Smooth muscle cell (in vitro differentiated cells): ENCODE data around the gene DENND1A. TPM values are rescaled to one million over a fixed set of nuclear protein-coding genes. Genes with fewer than 3 reads are reported as not detected.
A peak's percentile ranks its signal among the peaks of the same experiment; 100 is the strongest.

Experiments used
- DNase-seq: peaks from one replicate; lab custom pipeline; 2025; ENCODE audit not compliant: unreplicated experiment; lab: John Stamatoyannopoulos, UW
- H2AFZ ChIP-seq: fragments of 200-600 bp; sonication (generic); 2 replicates; pipeline ENCODE4 v1.6.0; 2016; ENCODE audit warnings: antibody characterized with exemption, low read depth, mild to moderate bottlenecking
- H3F3A ChIP-seq: fragments of 200-600 bp; sonication (generic); 2 replicates; pipeline ENCODE4 v1.6.0; 2017; ENCODE audit warnings: antibody characterized with exemption, low read depth
- H3K27ac ChIP-seq: fragments of 200-600 bp; sonication (generic); 2 replicates; pipeline ENCODE4 v1.5.1; 2016; ENCODE audit warnings: low read depth, mild to moderate bottlenecking
- H3K27me3 ChIP-seq: fragments of 200-600 bp; sonication (generic); 2 replicates; pipeline ENCODE4 v1.6.1; 2016; ENCODE audit warnings: low read depth, mild to moderate bottlenecking
- H3K36me3 ChIP-seq: fragments of 200-600 bp; sonication (generic); 2 replicates; pipeline ENCODE4 v1.5.1; 2016; ENCODE audit warnings: low read depth
- H3K4me1 ChIP-seq: fragments of 200-600 bp; sonication (generic); 2 replicates; pipeline ENCODE4 v1.5.1; 2016; ENCODE audit warnings: low read depth
- H3K4me2 ChIP-seq: fragments of 200-600 bp; sonication (generic); 2 replicates; pipeline ENCODE4 v1.6.0; 2016; ENCODE audit warnings: mild to moderate bottlenecking
- H3K4me3 ChIP-seq: fragments of 200-600 bp; sonication (generic); 2 replicates; pipeline ENCODE4 v1.5.1; 2016; ENCODE audit warnings: mild to moderate bottlenecking
- H3K79me2 ChIP-seq: fragments of 200-600 bp; sonication (generic); 2 replicates; pipeline ENCODE4 v1.6.0; 2016; ENCODE audit warnings: low read depth, mild to moderate bottlenecking
- H3K9ac ChIP-seq: fragments of 200-600 bp; sonication (generic); 2 replicates; pipeline ENCODE4 v1.6.0; 2016; ENCODE audit warnings: low read depth
- H3K9me3 ChIP-seq: fragments of 200-600 bp; sonication (generic); replicated peaks from 2 replicates; pipeline ENCODE4 v1.5.1; 2016; ENCODE audit warnings: low read depth
- H4K20me1 ChIP-seq: fragments of 200-600 bp; sonication (generic); 2 replicates; pipeline ENCODE4 v1.6.0; 2016; ENCODE audit warnings: low read depth
- WGBS: methylation state at CpG from one replicate; pipeline ENCODE4 v1.1.7; 2016; ENCODE audit warnings: low lambda C conversion rate; 5-methylcytosine and 5-hydroxymethylcytosine counted together
- polyA plus RNA-seq: library from polyadenylated mRNA; unstranded; fragments of >200 nt; fragmentation: Nextera tagmentation; extraction: Ambion mirVana; gene quantifications from 2 replicates; pipeline ENCODE4 v1.2.1, GENCODE V29; 2016
- total RNA-seq: library from RNA; depleted of rRNA; stranded (reverse); fragments of >200 nt; gene quantifications from 2 replicates; pipeline ENCODE4 v1.2.3, GENCODE V29; 2014
- TF ChIP-seq, protein P1 (sequence below): fragments of 200-600 bp; sonication (generic); IDR thresholded peaks from 2 replicates; pipeline ENCODE4 v1.5.1; 2017; ENCODE audit warnings: borderline replicate concordance, mild to moderate bottlenecking, antibody characterized with exemption; ENCODE audit not compliant: insufficient read depth, poor library complexity, severe bottlenecking

The DENND1A gene
- total and polyA plus RNA-seq, 2 experiments from 2014 or later, result 8.1 to 20.2 TPM

DNA sequence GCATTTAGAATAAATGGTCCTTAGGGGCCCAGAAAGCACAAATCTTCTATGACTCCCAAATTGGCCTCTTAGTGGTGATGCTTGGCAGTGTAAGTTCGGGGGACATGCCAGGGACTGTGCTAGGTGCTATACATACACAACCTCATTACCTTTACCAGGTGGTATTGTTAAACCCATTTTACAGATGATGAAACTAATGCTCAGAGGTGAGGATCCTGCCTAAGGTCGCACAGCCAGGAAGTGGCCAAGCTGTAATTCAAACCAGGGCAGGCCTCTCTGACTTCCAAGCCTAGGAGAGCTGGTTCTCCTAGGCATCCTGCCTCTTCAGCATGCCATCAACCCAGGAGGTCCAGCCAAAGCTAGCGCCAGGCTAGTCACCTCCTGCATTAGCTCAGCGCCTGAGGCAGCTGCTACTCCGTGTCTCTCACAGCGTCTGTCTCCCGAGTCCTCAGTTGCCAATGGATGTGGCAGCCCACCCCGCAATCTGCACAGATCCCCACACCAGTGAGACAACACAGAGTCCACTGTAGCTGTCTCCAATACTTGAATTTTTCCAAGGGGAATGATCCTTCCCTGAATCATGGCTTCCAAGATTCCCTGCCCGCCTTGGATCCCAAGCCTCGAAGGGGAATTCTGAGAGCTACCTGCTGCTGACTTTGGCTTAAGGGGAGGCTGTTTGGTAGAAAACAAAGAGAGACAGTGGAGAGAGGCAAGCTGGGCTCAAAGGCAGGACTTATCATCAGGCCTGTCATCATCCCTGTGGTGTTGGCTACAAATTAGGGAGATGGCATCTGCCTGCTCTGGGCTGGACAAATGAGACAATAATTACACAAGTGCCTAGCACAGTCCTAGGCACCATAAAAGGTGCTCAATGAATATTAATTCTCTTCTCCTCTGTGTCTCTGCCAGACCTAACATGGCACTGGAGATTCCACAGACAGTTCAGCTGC is 521.3 kb downstream of the DENND1A start:
- Histone ChIP-seq H3K36me3 (no peaks in the 10 kb centered on the region), H3F3A (no peaks in the 10 kb centered on the region), H3K9ac (no peak overlapping the region), H3K9me3 (no peaks in the 10 kb centered on the region), H4K20me1 (no peaks in the 10 kb centered on the region), H3K27me3 (no peaks in the 10 kb centered on the region), H3K4me3 (no peak overlapping the region), H3K4me1 (peaks cover 12% of the 10 kb centered on the region), H3K4me2 (no peak overlapping the region), H2AFZ (no peak overlapping the region), H3K79me2 (no peaks in the 10 kb centered on the region), H3K27ac (no peak overlapping the region)
- TF ChIP-seq, protein P1, sequence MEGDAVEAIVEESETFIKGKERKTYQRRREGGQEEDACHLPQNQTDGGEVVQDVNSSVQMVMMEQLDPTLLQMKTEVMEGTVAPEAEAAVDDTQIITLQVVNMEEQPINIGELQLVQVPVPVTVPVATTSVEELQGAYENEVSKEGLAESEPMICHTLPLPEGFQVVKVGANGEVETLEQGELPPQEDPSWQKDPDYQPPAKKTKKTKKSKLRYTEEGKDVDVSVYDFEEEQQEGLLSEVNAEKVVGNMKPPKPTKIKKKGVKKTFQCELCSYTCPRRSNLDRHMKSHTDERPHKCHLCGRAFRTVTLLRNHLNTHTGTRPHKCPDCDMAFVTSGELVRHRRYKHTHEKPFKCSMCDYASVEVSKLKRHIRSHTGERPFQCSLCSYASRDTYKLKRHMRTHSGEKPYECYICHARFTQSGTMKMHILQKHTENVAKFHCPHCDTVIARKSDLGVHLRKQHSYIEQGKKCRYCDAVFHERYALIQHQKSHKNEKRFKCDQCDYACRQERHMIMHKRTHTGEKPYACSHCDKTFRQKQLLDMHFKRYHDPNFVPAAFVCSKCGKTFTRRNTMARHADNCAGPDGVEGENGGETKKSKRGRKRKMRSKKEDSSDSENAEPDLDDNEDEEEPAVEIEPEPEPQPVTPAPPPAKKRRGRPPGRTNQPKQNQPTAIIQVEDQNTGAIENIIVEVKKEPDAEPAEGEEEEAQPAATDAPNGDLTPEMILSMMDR, result no peak
- WGBS, result 90% methylated on average over 10 of the region's 10 CpGs
- DNase-seq, result no peak

- Histone ChIP-seq H4K20me1 (no peaks in the 10 kb centered on the region), H3K4me2 (no peak overlapping the region), H3K36me3 (no peaks in the 10 kb centered on the region), H3K9me3 (no peaks in the 10 kb centered on the region), H3K4me1 (peaks cover 21% of the 10 kb centered on the region), H3F3A (no peaks in the 10 kb centered on the region), H3K79me2 (no peaks in the 10 kb centered on the region), H2AFZ (no peak overlapping the region), H3K27ac (no peak overlapping the region), H3K4me3 (no peak overlapping the region), H3K27me3 (no peaks in the 10 kb centered on the region), H3K9ac (no peak overlapping the region)
- TF ChIP-seq, protein P1, result no peak
- DNase-seq, result no peak
- WGBS, result 68% methylated on average over 17 of the region's 20 CpGs
Measured at GRCh38 chr9:123407217-123407851, 522.6 kb downstream of the DENND1A start.

- WGBS, result 40% methylated on average over 12 of the region's 13 CpGs
- H3K4me1 ChIP-seq, result peaks cover 21% of the 10 kb centered on the region
- no peaks in the 10 kb centered on the region for H3K9me3 ChIP-seq
- no peak overlapping the region for H3K4me3 ChIP-seq
- DNase-seq, result no peak
- H3K79me2 ChIP-seq, result no peaks in the 10 kb centered on the region
- H3K27me3 ChIP-seq, result no peaks in the 10 kb centered on the region
- no peaks in the 10 kb centered on the region for H3K36me3 ChIP-seq
- H3K9ac ChIP-seq, result no peak overlapping the region
- peak overlapping the region; percentile 20 for H3K4me2 ChIP-seq
- TF ChIP-seq, protein P1, result no peak
- H4K20me1 ChIP-seq, result no peaks in the 10 kb centered on the region
- no peak overlapping the region for H2AFZ ChIP-seq
- no peaks in the 10 kb centered on the region for H3F3A ChIP-seq
- H3K27ac ChIP-seq, result no peak overlapping the region
Measured at GRCh38 chr9:123406691-123407216, 523.2 kb downstream of the DENND1A start.
